T1000 (cell line): ENCODE measurements around the gene CHST11.
A peak's percentile ranks its signal among the peaks of the same experiment; 100 is the strongest.

Experiments used
- DNase-seq: peaks from one replicate; lab custom pipeline; 2025; ENCODE audit warnings: mixed read lengths; lab: John Stamatoyannopoulos, UW

The CHST11 gene

GRCh38 chr12:104480826-104481440 lies 24.2 kb downstream of the CHST11 start:
- DNase-seq, result peak; percentile 11

- DNase-seq, result no peak
Measured at GRCh38 chr12:104482113-104482512, 25.4 kb downstream of the CHST11 start.

- no peak for DNase-seq
Measured at GRCh38 chr12:104482748-104483147, 26.0 kb downstream of the CHST11 start.

GRCh38 chr12:104484079-104484478 lies 27.3 kb downstream of the CHST11 start:
- DNase-seq, result no peak

DNA sequence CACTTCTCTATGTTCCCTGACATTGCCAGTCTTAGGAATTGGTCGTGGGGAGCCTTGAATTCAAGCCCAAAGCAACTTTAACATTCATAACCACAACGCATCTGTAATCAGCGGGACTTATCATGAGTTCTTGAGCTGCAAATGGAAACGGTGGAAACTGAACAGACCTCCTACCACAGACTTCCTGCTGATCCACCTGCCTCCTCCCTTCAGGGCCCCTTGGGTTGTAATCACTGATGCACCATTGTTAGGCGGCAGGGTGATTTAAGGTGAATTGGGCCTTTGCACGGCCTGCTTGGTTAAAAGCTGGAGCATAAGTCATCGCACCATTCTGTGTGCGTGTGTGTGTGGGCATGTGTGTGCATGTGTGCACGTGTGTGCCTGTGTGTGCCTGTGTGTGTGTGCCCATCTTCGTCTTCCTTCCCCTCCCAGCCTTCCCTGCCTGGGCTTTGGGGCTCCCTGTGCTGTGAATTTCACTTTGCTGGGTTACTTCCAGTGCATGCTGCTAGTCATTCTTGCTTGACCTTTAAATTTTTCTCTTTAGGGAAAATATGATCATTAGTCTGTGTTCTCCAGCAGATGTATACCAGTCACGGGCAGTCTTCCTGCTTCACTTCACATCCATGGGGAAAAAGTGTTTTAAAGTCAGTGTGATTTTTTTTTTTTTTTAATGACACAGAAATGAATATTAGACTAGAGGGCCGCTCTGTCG lies 29.1 kb downstream of the CHST11 start:
- DNase-seq, result no peak

GRCh38 chr12:104486363-104486750 lies 29.6 kb downstream of the CHST11 start:
- no peak for DNase-seq

GRCh38 chr12:104486943-104487819 lies 30.4 kb downstream of the CHST11 start:
- no peak for DNase-seq

DNA sequence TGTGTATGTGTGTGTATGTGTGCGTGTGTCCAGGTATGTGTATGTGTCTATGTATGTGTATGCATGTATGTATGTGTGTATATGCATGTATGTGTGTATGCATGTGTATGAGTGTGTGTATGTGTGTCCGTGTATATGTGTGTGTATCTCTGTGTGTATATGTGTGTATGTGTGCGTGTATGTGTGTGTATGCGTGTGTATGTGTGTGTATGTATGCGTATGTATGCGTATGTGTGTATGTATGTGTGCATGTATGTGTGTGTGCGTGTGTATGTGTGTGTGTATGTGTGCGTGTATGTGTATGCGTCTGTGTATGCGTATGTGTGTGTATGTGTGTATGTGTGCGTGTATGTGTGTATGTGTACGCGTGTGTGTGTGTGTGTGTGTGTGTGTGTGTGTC lies 31.6 kb downstream of the CHST11 start:
- DNase-seq, result no peak

- DNase-seq, result no peak
Measured at GRCh38 chr12:104490186-104490585, 33.4 kb downstream of the CHST11 start.

DNA sequence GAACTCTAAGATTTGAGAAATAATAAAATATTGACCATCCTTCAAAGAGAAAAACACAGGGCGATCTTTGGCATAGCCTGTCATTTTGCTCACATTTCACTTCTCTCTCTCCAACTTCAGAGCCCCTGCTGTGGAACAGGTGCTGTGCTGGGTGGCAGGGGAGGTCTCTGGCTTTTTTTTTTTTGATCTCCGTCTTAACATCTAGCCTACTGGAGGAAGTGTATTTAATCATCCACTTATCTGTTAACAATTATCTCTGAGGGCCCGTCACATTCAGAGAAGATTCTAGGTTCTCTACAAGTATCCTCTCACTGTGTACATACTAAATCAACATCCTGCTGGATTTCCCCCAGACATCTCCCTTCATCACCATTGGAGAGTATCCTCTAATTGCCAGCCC lies 34.1 kb downstream of the CHST11 start:
- no peak for DNase-seq

GRCh38 chr12:104493496-104493895 lies 36.7 kb downstream of the CHST11 start:
- no peak for DNase-seq

DNA sequence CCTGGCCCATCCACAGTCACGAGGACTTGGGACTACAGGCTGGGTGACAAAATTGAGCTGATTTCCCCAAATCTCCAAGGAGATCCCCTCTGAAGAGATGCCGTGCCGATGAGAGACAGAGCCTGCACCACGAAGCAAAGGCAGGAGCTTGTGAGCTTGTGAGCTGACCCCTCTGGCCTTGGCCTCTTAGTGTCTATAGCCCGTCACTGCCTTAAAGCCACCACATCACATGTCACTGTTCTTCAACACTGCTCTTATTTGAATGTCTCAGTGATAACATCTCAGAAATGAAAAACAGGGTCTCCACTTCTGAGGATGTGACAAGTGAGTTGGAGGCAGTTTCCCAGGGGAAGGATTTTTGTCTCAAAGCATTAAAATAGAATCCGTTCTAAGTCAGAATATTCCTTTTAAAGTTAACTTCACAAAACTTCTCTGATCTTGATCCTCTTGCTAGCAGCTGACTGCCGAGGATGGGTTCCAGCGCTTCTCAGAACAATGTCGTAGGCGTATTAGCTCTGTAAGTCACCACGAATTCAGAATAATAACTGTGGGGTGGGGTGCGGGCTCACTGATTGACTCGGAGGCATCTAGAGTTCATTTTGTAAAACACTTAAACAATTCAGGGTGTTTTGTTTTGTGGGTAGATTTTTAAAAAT lies 37.5 kb downstream of the CHST11 start:
- no peak for DNase-seq

DNA sequence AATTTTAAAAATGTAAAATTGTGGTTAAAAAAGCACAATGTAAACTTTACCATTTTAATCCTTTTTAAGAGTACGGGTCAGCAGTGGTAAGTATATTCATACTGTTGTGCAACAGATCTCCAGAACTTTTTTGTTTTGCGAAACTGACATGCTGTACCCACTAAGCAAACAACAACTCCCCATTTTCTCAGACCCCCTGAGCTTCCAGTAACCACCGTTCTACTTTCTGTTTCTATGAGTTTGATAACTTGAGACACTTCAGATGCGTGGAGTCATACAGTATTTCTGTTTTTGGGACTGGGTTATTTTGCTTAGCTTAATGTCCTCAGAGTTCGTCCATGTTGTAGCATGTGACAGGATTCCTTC lies 38.0 kb downstream of the CHST11 start:
- DNase-seq, result no peak

GRCh38 chr12:104495786-104496185 lies 39.0 kb downstream of the CHST11 start:
- DNase-seq, result no peak

- no peak for DNase-seq
Measured at GRCh38 chr12:104496336-104496735, 39.6 kb downstream of the CHST11 start.

DNA sequence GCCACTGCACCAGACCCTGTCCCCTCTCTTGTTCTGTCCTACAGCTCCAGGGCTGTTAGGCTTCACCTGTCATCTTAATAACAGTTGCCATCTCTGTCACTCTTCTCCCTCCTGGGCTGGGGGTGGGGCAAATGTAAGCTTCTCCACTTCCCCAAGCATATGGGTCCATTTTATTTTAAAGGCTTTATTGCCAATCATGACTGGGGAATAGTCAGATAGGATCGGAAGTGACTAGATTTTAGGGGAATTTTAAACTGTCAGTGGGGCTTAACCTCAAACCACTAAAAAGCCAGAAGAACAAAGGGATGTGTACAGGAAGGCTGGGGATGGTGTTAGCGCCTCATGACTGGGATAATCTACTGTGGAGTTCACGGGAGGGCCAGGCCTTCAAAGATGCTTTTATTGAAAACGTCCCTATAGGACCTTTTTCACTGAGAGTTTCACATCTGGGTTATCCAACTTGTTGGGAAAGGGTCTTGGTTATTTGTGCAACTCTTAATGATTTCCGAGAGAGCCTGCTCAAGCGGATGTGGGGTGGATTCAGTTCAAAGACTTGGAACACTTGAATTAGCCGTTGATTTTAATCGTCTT lies 41.6 kb downstream of the CHST11 start:
- DNase-seq, result no peak

- no peak for DNase-seq
Measured at GRCh38 chr12:104499668-104500332, 43.1 kb downstream of the CHST11 start.

DNA sequence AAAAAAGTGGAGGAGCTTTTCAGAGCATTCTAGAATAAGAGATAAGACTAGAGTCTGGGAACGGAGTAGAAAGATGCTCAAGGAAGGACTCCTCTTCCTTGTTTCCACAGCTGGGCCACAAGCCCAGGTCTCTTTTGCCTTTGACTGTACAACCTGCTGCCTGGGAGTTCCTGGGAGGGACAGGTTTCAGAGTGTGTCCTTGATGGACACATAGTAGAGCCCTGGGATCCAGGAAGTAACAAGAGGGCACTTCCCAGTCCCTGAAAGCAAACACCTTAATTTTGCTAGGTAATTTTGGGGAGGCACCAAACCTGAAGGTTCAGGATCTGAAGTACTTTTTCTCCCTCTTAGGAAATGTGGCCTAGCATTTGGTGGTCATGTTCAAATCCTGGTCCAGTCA lies 44.4 kb downstream of the CHST11 start:
- DNase-seq, result no peak

DNA sequence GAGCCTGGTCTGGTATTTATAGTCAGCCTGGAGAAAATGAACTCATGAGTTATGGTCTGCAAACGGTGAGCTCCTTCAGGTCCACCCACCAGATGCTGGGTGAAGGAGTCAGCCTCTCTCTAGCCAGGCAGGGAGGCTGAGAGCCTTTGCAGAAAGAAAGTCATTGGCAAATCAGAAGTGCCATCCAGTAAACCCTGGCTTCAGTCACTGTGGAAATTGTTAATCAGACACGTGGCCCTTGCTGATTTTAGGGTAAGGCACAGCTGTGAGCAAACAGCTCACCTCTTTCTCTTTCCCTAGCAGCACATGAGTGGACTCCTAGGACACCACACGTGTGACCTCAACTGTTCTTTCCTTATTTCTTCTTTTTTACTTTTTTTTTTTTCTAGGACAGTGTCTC lies 44.9 kb downstream of the CHST11 start:
- DNase-seq, result no peak

DNA sequence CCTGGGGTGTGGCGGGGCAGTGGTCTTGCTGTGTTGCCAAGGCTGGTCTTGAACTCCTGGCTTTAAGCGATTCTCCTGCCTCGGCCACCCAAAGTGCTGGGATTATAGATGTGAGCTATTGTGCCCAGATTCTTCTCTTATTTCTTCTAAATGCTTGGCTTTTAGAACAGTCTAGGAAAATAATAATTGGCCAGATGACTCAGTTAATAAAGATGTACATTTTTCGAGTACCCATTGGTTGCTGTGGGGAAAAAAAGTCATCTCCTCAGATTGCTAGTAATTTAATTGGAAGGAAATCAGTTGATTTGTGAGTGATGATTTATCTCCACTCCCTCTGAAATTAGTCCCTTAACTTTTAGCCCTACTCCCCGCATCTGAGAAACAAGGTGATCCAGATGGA lies 45.5 kb downstream of the CHST11 start:
- no peak for DNase-seq

GRCh38 chr12:104502638-104503037 lies 45.9 kb downstream of the CHST11 start:
- no peak for DNase-seq

DNA sequence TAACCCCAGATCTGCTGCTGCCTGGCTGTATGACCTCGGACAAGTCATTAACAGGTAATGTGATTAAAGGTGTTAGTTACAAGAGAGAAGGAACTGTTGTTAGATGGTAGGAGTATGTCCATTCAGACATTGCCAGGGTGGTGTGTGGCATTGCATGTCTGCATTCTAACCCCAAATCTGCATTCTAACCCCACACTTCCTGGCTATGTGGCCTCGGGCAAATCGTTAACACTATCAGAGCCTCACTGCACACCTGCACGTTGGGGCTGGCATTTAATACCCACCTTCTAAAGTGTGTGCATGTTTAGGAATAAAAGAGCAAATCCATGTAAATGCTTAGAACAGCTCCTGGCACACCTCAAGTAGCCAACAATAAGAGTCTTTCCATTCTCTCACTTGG lies 46.4 kb downstream of the CHST11 start:
- DNase-seq, result no peak
